ENCODE measurements around the gene SH3BGRL2.

DNA sequence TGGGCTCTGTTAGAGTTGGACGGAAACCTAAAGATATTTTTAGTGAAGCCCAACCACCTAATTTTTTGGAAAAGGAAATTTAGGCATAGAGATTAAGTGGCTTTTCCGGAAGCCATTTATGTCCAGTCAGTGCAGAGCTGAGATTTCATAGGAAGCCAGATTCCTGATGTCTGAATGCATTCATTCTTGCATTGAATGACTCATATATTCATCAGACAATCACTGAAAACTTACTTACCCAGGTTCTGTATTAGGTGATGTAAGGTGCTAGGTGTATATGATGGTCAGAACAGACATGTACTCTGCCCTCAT is 4.1 kb downstream of the SH3BGRL2 start:
- no peak for TF ChIP-seq POLR2A (IDR thresholded peaks at IDR 0.05)
- TF ChIP-seq, protein P1, sequence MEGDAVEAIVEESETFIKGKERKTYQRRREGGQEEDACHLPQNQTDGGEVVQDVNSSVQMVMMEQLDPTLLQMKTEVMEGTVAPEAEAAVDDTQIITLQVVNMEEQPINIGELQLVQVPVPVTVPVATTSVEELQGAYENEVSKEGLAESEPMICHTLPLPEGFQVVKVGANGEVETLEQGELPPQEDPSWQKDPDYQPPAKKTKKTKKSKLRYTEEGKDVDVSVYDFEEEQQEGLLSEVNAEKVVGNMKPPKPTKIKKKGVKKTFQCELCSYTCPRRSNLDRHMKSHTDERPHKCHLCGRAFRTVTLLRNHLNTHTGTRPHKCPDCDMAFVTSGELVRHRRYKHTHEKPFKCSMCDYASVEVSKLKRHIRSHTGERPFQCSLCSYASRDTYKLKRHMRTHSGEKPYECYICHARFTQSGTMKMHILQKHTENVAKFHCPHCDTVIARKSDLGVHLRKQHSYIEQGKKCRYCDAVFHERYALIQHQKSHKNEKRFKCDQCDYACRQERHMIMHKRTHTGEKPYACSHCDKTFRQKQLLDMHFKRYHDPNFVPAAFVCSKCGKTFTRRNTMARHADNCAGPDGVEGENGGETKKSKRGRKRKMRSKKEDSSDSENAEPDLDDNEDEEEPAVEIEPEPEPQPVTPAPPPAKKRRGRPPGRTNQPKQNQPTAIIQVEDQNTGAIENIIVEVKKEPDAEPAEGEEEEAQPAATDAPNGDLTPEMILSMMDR (IDR thresholded peaks at IDR 0.05): no peak

Data from heart left ventricle (tissue), 13 donors.